Measurements from ENCODE around the gene KCTD10.

- TF ChIP-seq CTCF (IDR thresholded peaks at IDR 0.05; ENCODE audit: low read depth, low read length, missing input control) (no peak), ZBTB33 (IDR thresholded peaks at IDR 0.05) (no peak), SP1 (IDR thresholded peaks at IDR 0.05) (no peak), RAD21 (IDR thresholded peaks at IDR 0.05) (no peak), HNF4A (conservative IDR thresholded peaks at IDR 0.05) (no peak), TAF1 (conservative IDR thresholded peaks at IDR 0.05) (no peak), MAX (IDR thresholded peaks at IDR 0.05) (no peak), RXRA (IDR thresholded peaks at IDR 0.05) (no peak), YY1 (IDR thresholded peaks at IDR 0.05) (no peak), EGR1 (IDR thresholded peaks at IDR 0.05; ENCODE audit: low read depth in 2 of 2) (no peak), REST (IDR thresholded peaks at IDR 0.05) (no peak), JUND (IDR thresholded peaks at IDR 0.05) (no peak), GABPA (IDR thresholded peaks at IDR 0.05 in 1 of 2, conservative IDR thresholded peaks at IDR 0.05 in 1 of 2) (no peak), FOXA1 (IDR thresholded peaks at IDR 0.05) (no peak)
Observed at GRCh38 chr12:109464642-109465351, 12.3 kb downstream of the KCTD10 start.
